Dermis blood vessel endothelial cell (primary cell): ENCODE measurements around the gene ZBTB8OS. TPM values are rescaled to one million over a fixed set of nuclear protein-coding genes. Genes with fewer than 3 reads are reported as not detected.
"Not testable (repeated sequence)": the region's sequence is repeated elsewhere in the genome, so short reads cannot be mapped to it uniquely, and the experiment has no call there.

Experiments
- DNase-seq: peaks from one replicate; pipeline ENCODE4 v3.0.0; 2010
- total RNA-seq: library from RNA; depleted of rRNA; stranded (reverse); fragments of >200 nt; gene quantifications from 2 replicates; pipeline ENCODE4 v1.2.3, GENCODE V29; 2014

The ZBTB8OS gene
- total RNA-seq, 1 donor from 2014 or later = 39.1 TPM

DNA sequence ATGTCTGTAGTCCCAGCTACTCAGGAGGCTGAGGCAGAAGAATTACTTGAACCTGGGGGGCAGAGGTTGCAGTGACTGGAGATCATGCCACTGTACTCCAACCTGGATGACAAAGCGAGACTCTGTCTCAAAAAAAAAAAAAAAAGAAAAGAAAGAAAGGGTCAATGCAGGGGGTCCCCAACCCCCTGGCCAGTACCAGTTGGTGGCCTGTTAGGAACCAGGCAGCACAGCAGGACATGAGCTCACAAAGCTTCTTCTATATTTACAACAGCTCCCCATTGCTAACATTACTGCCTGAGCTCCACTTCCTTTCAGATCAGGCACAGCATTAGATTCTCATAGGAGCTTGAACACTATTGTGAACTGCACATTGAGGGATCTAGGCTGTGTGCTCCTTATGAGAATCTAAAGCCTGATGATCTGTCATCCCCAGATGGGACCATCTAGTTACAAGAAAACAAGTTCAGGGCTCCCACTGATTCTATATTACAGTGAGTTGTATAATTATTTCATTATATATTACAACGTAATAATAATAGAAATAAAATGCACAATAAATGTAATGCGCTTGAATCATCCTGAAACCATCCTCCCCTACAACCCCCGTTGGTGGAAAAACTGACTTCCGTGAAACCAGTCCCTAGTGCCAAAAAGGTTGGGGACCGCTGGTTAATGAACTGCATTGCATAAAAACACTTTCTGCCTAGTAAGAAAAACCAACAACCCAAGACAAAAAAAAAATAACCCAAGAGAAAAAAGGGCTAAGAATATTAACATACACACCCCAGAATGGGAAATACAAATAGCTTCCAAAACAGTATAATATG, 2.8 kb downstream of the ZBTB8OS start:
- DNase-seq = peak; percentile 10

DNA sequence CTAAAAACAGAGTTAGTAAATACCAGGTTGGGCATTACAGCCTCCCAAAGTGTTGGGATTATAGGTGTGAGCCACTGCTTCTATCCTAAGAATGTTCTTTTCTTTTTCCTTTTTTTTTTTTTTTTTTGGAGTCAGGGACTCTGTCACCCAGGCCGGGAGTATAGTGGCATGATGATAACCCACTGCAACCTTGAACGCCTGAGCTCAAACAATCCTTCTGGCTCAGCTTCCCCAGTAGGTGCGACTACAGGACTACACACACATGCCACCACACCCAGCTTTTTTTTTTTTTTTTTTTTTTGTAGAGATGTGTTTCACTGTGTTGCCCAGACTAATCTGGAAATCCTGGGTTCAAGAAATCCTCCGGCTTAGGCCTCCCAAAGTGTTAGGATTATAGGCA, 5.9 kb downstream of the ZBTB8OS start:
- no peak for DNase-seq

DNA sequence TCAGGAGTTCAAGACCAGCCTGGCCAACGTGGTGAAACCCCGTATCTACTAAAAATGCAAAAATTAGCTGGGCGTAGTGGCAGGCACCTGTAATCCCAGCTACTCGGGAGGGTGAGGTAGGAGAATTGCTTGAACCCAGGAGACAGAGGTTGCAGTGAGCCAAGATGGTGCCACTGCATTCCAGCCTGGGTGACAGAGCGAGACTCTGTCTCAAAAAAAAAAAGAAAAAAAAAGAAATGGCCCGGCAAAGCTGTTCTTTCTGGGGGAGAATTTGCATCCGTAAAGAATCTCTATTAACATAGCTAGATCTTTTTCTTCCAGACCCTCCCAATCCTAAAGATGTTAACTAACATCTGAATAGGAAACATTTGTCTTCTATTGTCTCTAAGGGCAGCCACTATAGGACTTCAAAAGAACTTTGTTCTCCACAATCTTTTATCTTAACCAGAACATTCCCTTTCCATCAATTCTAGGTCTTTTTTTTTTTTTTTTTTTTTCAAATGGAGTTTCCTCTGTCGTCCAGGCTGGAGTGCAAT, 8.0 kb downstream of the ZBTB8OS start:
- not testable (repeated sequence) for DNase-seq

DNA sequence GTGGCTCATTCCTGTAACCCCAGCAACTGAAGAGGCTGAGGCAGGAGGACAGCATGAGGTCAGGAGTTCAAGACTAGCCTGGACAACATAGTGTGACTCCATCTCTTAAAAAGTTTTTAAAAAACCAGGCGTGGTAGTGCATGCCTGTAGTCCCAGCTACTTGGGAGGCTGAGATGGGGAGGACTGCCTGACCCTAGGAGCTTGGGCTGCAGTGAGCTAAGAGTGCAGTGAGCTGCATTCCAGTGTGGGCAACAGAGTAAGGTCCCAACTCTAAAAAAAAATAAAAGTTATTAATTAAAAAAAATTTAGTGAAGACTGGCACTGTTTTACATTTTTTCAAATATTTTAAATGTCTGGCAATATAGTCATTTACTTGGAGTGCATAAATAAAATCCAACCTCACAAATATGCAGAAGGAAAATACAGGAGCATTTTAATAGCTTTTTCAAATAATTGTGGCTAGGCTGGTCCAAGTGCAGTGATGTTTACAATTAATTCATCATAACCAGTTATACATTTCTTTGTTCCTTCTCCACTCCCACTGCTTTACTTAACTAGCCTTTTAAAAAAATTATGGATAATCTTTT, 10.8 kb downstream of the ZBTB8OS start:
- no peak for DNase-seq

DNA sequence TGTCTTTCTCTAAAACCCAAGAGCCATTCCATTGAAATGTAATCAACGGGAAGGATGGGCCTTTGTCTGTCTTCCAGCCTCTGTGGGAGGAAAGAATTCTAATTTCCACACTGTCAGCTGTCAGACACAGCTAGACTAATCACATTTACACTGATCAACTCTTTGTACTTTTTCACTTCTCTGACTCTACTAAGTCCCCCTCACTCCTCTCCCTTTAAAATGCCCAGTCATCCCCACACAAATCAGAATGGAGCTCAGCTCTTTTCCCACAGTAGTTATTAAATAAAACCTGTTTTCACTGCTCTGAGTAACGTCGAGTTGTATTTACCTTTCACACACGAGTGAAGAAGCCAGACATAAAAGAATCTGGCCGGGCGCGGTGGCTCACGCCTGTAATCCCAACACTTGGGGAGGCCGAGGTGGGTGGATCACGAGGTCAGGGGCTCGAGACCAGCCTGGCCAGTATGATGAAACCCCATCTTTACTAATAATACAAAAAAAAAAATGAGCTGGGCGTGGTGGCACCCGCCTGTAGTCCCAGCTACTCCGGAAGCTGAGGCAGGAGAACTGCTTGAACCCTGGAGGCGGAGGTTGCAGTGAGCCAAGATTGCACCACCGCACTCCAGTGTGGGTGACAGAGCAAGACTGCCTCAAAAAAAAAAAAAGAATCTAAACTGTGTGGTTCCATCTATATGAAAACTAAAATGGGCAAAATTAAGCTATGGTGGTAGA, 13.3 kb downstream of the ZBTB8OS start:
- DNase-seq = no peak

DNA sequence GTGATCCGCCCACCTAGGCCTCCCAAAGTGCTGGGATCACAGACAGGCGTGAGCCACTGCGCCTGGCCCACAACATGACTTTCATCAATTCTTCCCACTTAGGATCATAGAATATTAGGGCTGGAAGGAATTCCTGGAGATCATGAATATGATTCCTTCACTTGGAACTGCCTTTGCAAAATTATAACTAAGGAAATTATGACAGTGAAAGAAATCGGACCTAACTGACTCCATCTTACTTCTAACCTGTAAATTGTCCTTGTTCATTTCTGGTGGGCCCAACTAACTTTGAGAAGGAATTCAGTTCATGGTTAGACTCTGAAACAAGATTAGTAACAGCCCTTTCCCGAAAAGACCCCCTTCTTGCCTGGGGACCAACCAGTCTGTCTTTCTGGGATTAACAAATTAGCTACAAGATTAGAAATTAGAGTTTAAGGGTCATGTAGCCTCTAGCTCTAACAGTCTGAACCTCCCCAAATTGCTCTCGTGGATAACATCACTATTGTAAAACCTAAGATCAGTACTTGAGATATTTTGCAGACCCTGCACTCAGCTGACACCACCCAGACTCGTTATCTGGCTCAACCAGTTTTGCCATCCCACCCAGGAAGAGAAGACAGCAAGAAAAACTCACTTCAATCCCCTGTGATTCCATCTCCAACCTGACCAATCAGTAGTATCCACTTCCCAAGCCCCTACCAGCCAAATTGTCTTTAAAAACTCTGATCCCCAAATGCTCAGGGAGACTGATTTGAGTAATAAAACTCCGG, 14.7 kb downstream of the ZBTB8OS start:
- no peak for DNase-seq

DNA sequence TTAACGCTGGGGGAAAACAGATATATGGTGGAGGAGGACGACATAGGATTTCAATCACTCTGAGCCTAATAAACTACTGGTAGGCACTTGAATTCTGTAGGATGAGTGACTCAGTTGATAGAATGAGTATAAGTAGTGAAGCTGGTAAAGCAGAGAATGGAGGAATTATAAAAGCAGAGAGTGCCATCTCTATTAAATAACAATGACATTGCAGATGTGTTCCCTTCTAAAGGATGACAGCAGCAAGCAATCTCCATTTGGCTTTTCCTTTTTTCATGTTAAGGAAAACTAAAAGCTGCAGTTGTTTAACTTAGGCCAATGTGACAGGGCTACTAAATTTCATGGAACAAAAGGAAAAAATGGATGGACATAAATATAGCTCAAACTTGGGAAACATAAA, 17.5 kb downstream of the ZBTB8OS start:
- no peak for DNase-seq

DNA sequence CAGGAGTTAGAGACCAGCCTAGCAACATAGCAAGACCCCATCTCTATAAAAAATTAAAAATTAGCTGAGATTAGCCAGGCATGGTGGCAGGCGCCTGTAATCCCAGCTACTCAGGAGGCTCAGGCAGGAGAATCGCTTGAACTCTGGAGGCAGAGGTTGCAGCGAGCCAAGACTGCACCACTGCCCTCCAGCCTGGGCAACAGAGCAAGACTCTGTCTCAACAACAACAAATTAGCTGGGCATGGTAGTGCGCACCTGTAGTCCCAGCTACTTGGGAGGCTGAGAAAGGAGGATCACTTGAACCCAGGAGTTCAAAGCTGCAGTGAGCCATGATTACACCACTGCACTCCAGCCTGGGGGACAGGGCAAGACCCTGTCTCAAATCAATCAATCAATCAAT, 20.2 kb downstream of the ZBTB8OS start:
- DNase-seq = not testable (repeated sequence)

DNA sequence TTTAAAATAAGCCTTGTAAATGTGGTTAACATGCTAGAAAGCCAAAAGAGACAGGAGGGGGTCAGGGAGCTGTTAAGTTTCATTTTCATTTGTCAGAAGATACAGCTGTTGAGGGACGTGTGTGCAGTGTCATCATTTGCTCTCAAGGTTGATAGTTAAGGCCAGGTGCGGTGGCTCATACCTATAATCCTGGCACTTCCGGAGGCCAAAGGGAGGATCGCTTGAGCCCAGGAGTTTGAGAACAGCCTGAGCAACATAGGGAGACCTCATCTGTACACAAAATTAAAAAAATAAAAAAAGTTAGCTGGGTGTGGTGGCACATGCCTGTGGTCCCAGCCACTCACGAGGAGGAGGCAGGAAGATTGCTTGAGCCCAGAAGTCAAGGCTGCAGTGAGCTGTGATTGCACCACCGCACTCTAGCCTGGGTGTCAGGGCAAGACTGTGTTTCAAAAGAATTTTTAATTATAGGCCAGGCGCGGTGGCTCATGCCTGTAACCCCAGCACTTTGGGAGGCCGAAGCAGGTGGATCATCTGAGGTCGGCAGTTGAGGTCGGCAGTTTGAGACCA, 22.7 kb downstream of the ZBTB8OS start:
- no peak for DNase-seq

DNA sequence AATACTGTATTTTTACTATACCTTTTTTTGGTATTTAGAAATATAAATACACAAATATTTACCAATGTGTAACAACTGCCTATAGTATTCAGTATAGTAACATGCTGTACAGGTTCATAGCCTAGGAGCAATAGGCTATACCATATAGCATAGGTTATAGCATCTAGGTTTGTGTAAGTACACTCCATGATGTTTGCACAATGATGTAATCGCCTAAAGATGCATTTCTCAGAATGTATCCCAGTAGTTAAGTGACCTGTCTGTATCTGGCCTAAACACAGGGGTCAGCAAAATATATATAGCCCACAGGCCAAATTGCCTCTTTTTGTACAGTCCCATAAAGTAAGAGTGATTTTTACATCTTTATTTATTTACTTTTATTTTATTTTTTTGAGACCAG, 24.2 kb downstream of the ZBTB8OS start:
- no peak for DNase-seq

DNA sequence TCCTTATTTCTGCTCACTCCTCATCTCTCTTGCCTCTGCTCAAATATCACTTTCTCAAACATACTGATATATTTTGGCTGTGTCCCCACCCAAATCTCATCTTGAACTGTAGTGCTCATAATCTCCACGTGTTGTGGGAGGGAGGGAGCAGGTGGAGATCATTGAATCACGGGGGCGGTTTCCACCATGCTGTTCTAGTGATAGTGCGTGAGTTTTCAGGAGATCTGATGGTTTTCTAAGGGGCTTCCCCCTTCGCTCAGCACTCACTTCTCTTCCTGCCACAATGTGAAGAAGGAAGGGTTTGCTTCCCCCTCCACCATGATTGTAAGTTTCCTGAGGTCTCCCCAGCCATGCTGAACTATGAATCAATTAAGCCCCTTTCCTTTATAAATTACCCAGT, 26.6 kb downstream of the ZBTB8OS start:
- no peak for DNase-seq

DNA sequence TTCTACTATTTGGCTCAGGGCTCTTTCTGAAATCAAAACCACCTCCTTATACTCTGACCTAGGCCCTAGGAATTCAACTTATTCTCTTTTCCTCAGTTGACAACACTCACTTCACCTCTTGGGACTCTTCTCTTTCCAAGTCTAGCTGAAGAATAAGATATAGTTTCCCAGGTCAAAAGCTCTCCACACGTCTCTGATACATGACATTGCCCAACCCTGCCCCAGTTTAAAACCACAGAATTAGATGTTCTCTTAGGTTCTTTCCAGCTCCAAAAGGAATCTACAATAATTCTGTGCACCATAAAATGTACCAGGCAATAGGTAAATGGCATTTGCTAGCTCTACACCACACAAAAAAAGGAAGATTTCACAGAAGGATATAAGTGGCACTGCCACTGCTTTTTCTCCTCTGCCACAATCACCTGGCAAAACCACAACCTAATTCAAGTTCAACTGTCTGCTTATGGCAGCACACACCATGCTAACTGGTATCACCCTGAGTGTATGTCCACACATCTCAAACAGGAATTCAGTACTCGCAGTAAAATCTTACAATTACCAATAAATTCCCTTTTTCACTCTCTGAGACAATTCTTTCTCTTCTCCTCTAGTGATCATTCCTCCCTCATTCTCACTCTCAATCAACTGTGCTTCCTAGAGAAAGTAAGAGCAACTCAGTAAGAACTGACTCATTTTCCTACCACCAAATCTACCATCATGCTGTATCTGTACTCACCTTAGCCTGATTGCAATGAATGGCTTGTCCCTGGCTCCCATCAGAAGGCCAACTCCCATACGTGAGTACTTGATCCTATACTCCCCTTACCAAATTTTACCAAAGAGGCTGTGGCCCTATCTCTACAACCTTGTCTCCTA, 27.3 kb downstream of the ZBTB8OS start:
- no peak for DNase-seq

DNA sequence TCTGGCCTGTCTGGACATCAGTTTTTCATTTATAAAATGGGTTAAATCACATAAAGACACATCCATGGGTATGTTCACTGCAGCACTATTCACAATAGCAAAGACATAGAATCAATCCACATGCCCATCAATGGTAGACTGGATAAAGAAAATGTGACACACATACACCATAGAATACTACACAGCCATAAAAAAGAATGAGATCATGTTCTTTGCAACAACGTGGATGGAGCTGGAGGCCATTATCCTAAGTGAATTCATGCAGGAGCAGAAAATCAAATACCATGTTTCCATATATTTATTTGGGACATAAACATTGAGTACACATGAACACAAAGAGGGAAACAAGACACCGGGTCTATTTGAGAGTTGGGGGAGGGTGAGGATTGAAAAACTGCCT, 28.1 kb downstream of the ZBTB8OS start:
- no peak for DNase-seq

DNA sequence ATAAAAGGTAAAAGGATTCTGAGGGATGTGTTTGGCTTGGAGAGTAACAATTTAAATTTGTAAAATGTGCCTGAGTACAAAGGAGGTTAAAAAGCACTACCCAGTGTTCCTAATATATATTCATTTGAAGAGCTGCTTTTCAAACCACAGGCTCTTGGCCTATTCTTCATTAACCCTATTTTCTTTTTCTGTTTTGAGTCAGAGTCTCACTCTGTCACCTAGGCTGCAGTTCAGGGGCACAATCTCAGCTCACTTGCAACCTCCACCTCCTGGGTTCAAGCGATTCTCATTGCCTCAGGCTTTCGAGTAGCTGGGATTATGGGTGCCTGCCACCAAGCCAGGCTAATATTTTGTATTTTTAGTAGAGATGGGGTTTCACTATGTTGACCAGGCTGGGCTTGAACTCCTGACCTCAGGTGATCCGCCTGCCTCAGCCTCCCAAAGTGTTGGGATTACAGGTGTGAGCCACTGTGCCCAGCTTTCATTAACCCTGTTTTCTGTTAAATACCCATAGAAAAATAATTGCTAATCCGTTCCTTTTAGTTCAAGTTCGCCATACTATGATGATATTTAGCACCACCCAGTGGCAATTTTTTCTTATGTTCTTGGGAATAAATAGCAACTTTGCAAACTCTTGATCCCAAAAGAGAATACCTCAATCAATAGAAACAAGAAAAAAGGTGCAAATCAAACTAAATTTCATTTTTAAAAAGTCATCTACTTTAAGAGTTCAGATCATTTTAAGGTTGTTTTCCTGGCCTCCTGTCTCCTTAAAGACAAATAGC, 30.5 kb downstream of the ZBTB8OS start:
- DNase-seq = peak; percentile 60

DNA sequence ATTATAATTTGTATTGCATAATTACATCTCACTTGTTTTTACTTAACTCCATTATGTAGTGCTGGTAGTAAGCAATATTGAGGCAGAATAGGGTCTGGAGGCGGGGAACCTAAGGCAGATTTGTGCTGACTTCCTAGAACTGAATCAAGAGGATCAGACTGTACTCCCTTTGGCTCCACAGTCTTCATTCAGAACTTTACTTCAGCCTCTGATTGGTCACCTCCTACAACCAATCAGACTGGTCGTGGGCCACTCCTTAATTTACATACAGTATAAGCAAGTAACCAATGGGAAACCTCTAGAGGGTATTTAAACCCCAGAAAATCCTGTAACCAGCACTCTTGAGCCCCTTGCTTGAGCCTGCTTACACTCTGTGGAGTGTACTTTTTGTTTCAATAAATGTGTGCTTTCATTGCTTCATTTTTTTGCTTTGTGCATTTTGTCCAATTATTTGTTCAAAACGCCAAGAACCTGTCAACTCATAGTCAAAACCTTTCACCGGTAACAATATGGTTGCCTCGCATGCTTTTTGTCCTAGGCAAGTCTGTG, 31.6 kb downstream of the ZBTB8OS start:
- DNase-seq = peak; percentile 30

DNA sequence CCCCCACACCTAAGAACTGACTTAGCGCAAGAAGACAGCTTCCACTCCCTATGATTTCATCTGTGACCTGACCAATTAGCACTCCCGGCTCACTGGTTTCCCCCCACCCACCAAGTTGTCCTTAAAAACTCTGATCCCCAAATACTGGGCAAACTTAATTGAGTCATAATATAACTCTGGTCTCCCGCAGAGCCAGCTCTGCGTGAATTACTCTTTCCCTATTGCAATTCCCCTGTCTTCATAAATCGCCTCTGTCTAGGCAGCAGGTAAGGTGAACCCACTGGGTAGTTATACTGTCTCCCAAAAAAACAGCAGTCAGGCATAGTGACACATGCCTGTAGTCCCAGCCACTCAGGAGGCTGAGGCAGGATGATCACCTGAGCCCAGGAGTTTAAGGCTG, 36.9 kb downstream of the ZBTB8OS start:
- DNase-seq = no peak

DNA sequence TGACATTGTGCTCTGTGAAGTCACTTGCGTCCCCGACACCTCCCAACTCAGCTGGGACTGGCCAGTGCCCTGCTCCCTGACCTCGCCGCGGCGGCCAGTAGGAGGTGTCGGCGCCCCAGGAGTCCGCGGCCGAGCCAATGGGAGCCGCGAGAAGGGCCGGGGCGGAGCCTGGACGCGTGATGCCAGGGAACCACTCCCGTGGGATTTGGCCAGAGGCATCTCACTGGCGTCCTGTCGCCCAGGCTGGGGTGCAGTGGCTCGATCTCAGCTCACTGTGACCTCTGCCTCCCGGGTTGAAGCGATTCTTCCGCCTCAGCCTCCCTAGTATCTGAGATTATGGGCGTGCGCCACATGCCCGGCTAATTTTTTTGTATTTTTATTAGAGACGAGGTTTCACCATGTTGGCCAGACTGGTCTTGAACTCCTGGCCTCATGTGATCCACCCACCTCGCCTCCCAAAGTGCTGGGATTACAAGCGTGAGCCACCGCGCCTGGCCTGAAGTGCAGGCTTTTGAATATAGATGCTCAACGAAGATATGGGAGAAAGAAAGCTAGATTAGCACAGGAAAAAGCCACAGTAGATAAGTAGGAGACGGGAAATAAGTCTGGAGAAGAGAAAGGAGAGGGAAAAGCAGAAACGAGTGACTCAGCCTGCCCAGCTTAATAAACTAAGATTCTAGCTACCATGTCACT, 38.0 kb downstream of the ZBTB8OS start:
- peak; percentile 90 for DNase-seq

DNA sequence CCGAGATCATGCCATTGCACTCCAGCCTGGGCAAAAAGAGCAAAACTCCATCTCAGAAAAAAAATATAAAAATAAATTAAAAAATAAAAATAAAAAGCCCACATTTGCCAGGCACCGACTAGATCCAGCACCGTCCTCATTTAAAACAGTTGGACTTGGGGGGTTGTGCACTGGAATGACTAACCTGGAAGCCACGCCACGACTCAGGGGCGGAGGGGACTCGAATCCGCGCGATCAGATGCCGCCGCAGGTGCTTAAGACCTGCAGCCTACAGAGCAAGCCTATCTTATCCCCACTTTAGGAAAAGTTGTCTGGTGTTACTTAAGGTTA, 38.5 kb downstream of the ZBTB8OS start:
- no peak for DNase-seq

DNA sequence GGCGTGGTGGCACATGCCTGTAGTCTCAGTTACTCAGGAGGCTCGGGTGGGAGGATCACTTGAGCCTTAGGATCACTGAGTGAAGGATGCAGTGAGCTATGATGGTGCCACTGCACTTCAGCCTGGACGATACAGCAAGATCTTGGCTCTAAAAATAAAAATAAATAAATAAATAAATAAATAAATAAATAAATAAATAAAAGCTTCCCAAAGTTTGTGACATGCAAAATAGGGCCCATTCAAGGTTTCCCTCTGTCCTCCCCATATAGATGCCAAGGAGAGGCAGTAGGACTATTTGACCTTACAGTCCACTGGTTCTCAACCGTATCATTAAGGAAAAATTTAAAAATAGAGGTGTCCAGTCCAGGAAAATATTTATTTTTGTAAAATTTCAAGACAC, 41.2 kb downstream of the ZBTB8OS start:
- no peak for DNase-seq
